NB4 (cell line): Measurements from ENCODE around the gene FOXJ1.

ENCODE experiments used
- CTCF ChIP-seq: IDR thresholded peaks from one replicate; pipeline ENCODE4 v1.5.1; 2012; ENCODE audit warnings: low read depth, low read length
- POLR2A ChIP-seq: IDR thresholded peaks from 2 replicates; pipeline ENCODE4 v1.6.1; 2011; ENCODE audit warnings: mild to moderate bottlenecking; ENCODE audit not compliant: insufficient read length; ENCODE audit errors: extremely low read depth

- TF ChIP-seq CTCF = no peak
- TF ChIP-seq POLR2A = no peak
Measured at GRCh38 chr17:76170114-76170513, 29.1 kb upstream of the FOXJ1 start.
